ENCODE data around the gene ABTB2. TPM values are rescaled to one million over a fixed set of nuclear protein-coding genes. Genes with fewer than 3 reads are reported as not detected.

ABTB2 gene
- total and polyA plus RNA-seq, 2 experiments from 2014 or later = 8.7 to 9.9 TPM

- Histone ChIP-seq H3K4me3 (no peak overlapping the region), H3K4me2 (ENCODE audit: unreplicated experiment) (no peak overlapping the region), H3K27me3 (replicated peaks; ENCODE audit: insufficient read depth) (no peaks in the 10 kb centered on the region), H3K36me3 (ENCODE audit: low read depth) (no peaks in the 10 kb centered on the region), H4K20me1 (ENCODE audit: insufficient read depth) (no peaks in the 10 kb centered on the region), H3K9me3 (ENCODE audit: low read depth) (no peaks in the 10 kb centered on the region), H3K4me1 (ENCODE audit: insufficient read depth) (peaks cover 33% of the 10 kb centered on the region), H3F3A (ENCODE audit: insufficient read depth) (peaks cover 32% of the 10 kb centered on the region), H3K9ac (no peak overlapping the region), H3K9me2 (ENCODE audit: insufficient read depth) (no peaks in the 10 kb centered on the region), H3K27ac (no peak overlapping the region), H3K79me2 (ENCODE audit: insufficient read depth) (peaks cover 55% of the 10 kb centered on the region), H2AFZ (no peak overlapping the region)
- no peak for DNase-seq
- WGBS, 2 experiments (ENCODE audit: low coverage in 1 of 2, low lambda C conversion rate in 2 of 2, missing lambda C conversion rate in 2 of 2) = 79 to 84% methylated on average over 2 of the region's 2 CpGs
- TF ChIP-seq EZH2 (IDR thresholded peaks at IDR 0.05; ENCODE audit: insufficient read depth, poor library complexity, severe bottlenecking) (no peak), EZH2phosphoT487 (IDR thresholded peaks at IDR 0.05; ENCODE audit: insufficient read depth, low read depth) (no peak)
- in situ Hi-C loops (cut with MboI) = no loop called here
These were observed 58.9 kb downstream of the ABTB2 start for GRCh38 chr11:34298871-34299270.

- peaks cover 15% of the 10 kb centered on the region for H3F3A ChIP-seq (ENCODE audit: insufficient read depth)
- TF ChIP-seq EZH2phosphoT487 (IDR thresholded peaks at IDR 0.05; ENCODE audit: insufficient read depth, low read depth) = no peak
- no peak for TF ChIP-seq EZH2 (IDR thresholded peaks at IDR 0.05; ENCODE audit: insufficient read depth, poor library complexity, severe bottlenecking)
- H2AFZ ChIP-seq = no peak overlapping the region
- in situ Hi-C loops (cut with MboI) = no loop called here
- no peaks in the 10 kb centered on the region for H3K9me3 ChIP-seq (ENCODE audit: low read depth)
- H3K4me2 ChIP-seq (ENCODE audit: unreplicated experiment) = no peak overlapping the region
- peaks cover 12% of the 10 kb centered on the region for H3K4me1 ChIP-seq (ENCODE audit: insufficient read depth)
- H3K79me2 ChIP-seq (ENCODE audit: insufficient read depth) = peaks cover 63% of the 10 kb centered on the region
- H3K36me3 ChIP-seq (ENCODE audit: low read depth) = no peaks in the 10 kb centered on the region
- no peaks in the 10 kb centered on the region for H3K27me3 ChIP-seq (replicated peaks; ENCODE audit: insufficient read depth)
- WGBS, 2 experiments (ENCODE audit: low coverage in 1 of 2, low lambda C conversion rate in 2 of 2, missing lambda C conversion rate in 2 of 2) = 100% methylated on average over 1 of the region's 1 CpG
- no peak overlapping the region for H3K9ac ChIP-seq
- no peak for DNase-seq
- no peaks in the 10 kb centered on the region for H3K9me2 ChIP-seq (ENCODE audit: insufficient read depth)
- no peaks in the 10 kb centered on the region; the same call in 1 of the 2 replicates for H4K20me1 ChIP-seq (ENCODE audit: insufficient read depth)
- no peak overlapping the region for H3K27ac ChIP-seq
- no peak overlapping the region for H3K4me3 ChIP-seq
These were observed 61.4 kb downstream of the ABTB2 start for GRCh38 chr11:34296412-34296811.

DNA sequence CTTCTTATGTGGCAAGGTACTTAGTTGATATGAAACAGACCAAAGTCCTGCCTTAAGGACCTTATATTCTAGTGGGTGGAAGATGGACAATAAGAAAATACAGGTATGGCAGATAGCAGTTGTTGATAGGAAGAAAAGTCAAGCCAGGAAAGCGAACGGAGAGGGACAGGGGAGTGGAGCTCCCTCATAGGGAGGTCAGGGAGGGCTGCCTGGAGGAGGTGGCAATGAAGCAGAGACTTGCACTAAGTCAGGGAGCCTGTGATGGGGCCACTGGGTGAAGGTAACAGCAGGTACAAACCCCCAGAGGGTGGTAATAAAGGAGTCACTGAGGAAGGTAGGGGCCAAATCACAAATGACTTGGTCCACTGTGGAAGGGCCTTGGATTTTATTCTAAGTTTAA, 65.3 kb downstream of the ABTB2 start:
- H2AFZ ChIP-seq = no peak overlapping the region
- no peaks in the 10 kb centered on the region for H3K4me1 ChIP-seq (ENCODE audit: insufficient read depth)
- no peak overlapping the region for H3K4me3 ChIP-seq
- no peaks in the 10 kb centered on the region for H3K9me2 ChIP-seq (ENCODE audit: insufficient read depth)
- DNase-seq = no peak
- no peak for TF ChIP-seq EZH2 (IDR thresholded peaks at IDR 0.05; ENCODE audit: insufficient read depth, poor library complexity, severe bottlenecking)
- TF ChIP-seq EZH2phosphoT487 (IDR thresholded peaks at IDR 0.05; ENCODE audit: insufficient read depth, low read depth) = no peak
- H3K36me3 ChIP-seq (ENCODE audit: low read depth) = no peaks in the 10 kb centered on the region
- no peak overlapping the region for H3K9ac ChIP-seq
- no peaks in the 10 kb centered on the region; the same call in 1 of the 2 replicates for H4K20me1 ChIP-seq (ENCODE audit: insufficient read depth)
- H3F3A ChIP-seq (ENCODE audit: insufficient read depth) = no peaks in the 10 kb centered on the region
- peaks cover 74% of the 10 kb centered on the region for H3K79me2 ChIP-seq (ENCODE audit: insufficient read depth)
- no peaks in the 10 kb centered on the region for H3K9me3 ChIP-seq (ENCODE audit: low read depth)
- 73 to 74% methylated on average over 2 of the region's 2 CpGs for WGBS, 2 experiments (ENCODE audit: low coverage in 1 of 2, low lambda C conversion rate in 2 of 2, missing lambda C conversion rate in 2 of 2)
- in situ Hi-C loops (cut with MboI) = no loop called here
- H3K27ac ChIP-seq = no peak overlapping the region
- no peak overlapping the region for H3K4me2 ChIP-seq (ENCODE audit: unreplicated experiment)
- H3K27me3 ChIP-seq (replicated peaks; ENCODE audit: insufficient read depth) = no peaks in the 10 kb centered on the region

DNA sequence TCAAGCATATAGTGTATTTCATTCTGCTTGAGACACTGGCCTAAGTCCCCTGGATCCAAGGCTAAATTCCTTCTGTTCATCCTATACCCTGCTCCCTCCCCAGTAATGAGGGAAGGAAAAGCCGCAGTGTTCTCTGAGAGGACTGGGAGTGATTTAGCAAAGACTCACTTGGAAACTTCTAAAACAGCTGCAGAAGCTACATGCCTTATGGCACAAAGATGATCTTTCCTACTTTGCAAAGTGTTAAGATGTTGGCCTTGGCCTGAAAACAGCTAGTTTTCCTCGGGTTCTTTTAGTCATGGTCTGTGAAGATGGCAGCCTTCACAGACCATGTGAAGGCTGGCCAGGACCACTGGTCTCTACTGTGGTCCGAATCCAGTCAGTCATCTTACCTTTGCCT, 65.7 kb downstream of the ABTB2 start:
- in situ Hi-C loops (cut with MboI) = no loop called here

GRCh38 chr11:34290926-34291325, 66.9 kb downstream of the ABTB2 start:
- Histone ChIP-seq H3K9me3 (ENCODE audit: low read depth) (no peaks in the 10 kb centered on the region), H3K4me1 (ENCODE audit: insufficient read depth) (no peaks in the 10 kb centered on the region), H3K4me3 (no peak overlapping the region), H3K4me2 (ENCODE audit: unreplicated experiment) (no peak overlapping the region), H4K20me1 (ENCODE audit: insufficient read depth) (no peaks in the 10 kb centered on the region; the same call in 1 of the 2 replicates), H3F3A (ENCODE audit: insufficient read depth) (no peaks in the 10 kb centered on the region), H3K9ac (no peak overlapping the region), H3K79me2 (ENCODE audit: insufficient read depth) (peaks cover 65% of the 10 kb centered on the region), H3K27me3 (replicated peaks; ENCODE audit: insufficient read depth) (no peaks in the 10 kb centered on the region), H3K36me3 (ENCODE audit: low read depth) (no peaks in the 10 kb centered on the region), H3K27ac (no peak overlapping the region), H2AFZ (no peak overlapping the region), H3K9me2 (ENCODE audit: insufficient read depth) (no peaks in the 10 kb centered on the region)
- TF ChIP-seq EZH2 (IDR thresholded peaks at IDR 0.05; ENCODE audit: insufficient read depth, poor library complexity, severe bottlenecking) (no peak), EZH2phosphoT487 (IDR thresholded peaks at IDR 0.05; ENCODE audit: insufficient read depth, low read depth) (no peak)
- in situ Hi-C loops (cut with MboI) = no loop called here
- no peak for DNase-seq
- 38 to 52% methylated on average over 1 of the region's 1 CpG for WGBS, 2 experiments (ENCODE audit: low coverage in 1 of 2, low lambda C conversion rate in 2 of 2, missing lambda C conversion rate in 2 of 2)

More for the DNA sequence above, 65.7 kb downstream of the ABTB2 start:
- H3K79me2 ChIP-seq (ENCODE audit: insufficient read depth) = peaks cover 74% of the 10 kb centered on the region
- H3K4me3 ChIP-seq = no peak overlapping the region
- H3K4me2 ChIP-seq (ENCODE audit: unreplicated experiment) = no peak overlapping the region
- no peak overlapping the region for H3K27ac ChIP-seq
- H3K4me1 ChIP-seq (ENCODE audit: insufficient read depth) = no peaks in the 10 kb centered on the region
- no peaks in the 10 kb centered on the region for H3K9me2 ChIP-seq (ENCODE audit: insufficient read depth)
- TF ChIP-seq EZH2 (IDR thresholded peaks at IDR 0.05; ENCODE audit: insufficient read depth, poor library complexity, severe bottlenecking) (no peak), EZH2phosphoT487 (IDR thresholded peaks at IDR 0.05; ENCODE audit: insufficient read depth, low read depth) (no peak)
- no peaks in the 10 kb centered on the region for H3K9me3 ChIP-seq (ENCODE audit: low read depth)
- no peaks in the 10 kb centered on the region; the same call in 1 of the 2 replicates for H4K20me1 ChIP-seq (ENCODE audit: insufficient read depth)
- no peaks in the 10 kb centered on the region for H3K36me3 ChIP-seq (ENCODE audit: low read depth)
- H3K27me3 ChIP-seq (replicated peaks; ENCODE audit: insufficient read depth) = no peaks in the 10 kb centered on the region
- H2AFZ ChIP-seq = no peak overlapping the region
- DNase-seq = no peak
- 57 to 62% methylated on average over 3 of the region's 3 CpGs for WGBS, 2 experiments (ENCODE audit: low coverage in 1 of 2, low lambda C conversion rate in 2 of 2, missing lambda C conversion rate in 2 of 2)
- H3K9ac ChIP-seq = no peak overlapping the region
- no peaks in the 10 kb centered on the region for H3F3A ChIP-seq (ENCODE audit: insufficient read depth)

Data from GM23248 (cell line).